Stimulated activated CD8-positive, alpha-beta memory T cell treated with anti-CD3 and anti-CD28 coated beads, Interleukin-7, amount 100 ng/mL, for 4 hours (primary cell): ENCODE data around the gene CASZ1.

ENCODE experiments used
- DNase-seq, 2 donors: peaks; one replicate each; pipeline ENCODE4 v3.0.0-alpha.2; 2020; ENCODE audit warnings: low read depth in 2 of 2

Gene CASZ1

DNA sequence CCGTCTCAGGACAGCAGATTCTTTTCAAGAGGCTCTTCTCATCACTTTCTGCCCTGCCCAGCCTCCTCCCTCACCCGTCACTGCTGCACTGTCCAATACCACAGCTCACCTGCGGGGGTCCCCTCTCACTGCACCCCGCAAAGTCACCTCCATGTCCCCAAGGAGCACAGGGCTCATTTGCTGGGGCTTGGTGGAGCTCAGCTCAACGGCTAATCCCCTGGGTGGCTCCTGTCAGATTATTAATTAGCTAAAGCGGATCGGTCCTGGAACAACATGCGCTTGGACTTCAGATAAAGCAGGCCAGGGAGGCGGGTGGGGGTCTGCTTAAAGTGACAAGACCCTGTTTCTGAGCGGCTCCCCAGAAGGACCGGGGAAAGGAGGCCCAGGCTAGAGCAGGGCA, 43.1 kb downstream of the CASZ1 start:
- no peak for DNase-seq

DNA sequence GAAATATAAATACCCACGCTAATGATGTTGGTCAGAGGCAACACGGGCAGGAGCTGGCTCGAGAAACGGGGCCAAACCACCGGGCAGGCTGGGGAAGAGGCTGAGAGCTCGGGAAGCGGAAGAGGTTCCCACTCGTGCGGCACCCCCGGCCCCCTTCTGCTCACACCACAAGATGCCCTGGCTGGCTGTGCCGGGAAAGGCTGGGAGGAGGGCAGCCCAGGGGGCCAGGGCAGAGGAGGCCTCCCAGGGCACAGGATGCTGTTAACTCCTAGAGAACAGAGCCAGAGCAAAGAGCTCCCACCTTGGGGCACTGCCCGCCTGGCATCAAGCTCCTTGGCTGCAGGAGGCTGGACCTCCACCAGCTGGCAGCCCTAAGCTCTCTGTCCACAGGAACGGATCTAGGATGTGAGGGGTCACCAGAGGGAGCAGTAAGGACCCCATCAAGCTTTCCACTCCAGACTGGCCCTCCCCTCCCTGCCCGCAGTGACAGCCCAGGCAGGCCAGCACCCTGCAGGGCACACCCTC, 44.8 kb downstream of the CASZ1 start:
- DNase-seq: no peak

GRCh38 chr1:10751160-10751559, 45.3 kb downstream of the CASZ1 start:
- no peak for DNase-seq

- no peak for DNase-seq
These were observed 50.5 kb downstream of the CASZ1 start for GRCh38 chr1:10745886-10746455.

GRCh38 chr1:10745383-10745782, 51.1 kb downstream of the CASZ1 start:
- no peak for DNase-seq

DNA sequence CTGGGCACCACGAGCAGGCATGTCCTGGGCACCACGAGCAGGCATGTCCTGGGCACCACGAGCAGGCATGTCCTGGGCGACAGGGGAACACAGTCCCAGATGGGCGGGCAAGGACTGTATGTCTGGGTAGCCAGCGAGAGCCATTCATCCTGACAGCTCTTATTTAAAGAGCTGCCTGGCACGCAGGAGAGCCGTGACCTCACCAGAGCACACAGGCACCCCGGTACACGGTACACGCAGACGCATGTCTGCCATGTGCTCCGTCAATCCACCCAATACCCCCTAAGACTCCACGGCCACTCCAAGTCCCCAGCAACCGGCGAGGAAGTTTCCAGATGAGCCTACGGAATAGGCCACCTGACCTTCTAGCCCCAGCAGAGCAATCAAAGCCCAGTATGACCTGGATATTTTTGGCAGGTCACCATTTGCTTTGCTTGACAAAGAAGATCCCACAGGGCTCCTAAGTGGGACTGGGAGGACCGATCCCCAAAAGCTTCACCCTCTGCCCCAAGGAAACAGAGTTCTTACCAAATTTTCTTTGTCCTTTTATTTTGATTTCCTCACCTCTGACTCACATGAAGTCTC, 51.7 kb downstream of the CASZ1 start:
- DNase-seq: no peak

DNA sequence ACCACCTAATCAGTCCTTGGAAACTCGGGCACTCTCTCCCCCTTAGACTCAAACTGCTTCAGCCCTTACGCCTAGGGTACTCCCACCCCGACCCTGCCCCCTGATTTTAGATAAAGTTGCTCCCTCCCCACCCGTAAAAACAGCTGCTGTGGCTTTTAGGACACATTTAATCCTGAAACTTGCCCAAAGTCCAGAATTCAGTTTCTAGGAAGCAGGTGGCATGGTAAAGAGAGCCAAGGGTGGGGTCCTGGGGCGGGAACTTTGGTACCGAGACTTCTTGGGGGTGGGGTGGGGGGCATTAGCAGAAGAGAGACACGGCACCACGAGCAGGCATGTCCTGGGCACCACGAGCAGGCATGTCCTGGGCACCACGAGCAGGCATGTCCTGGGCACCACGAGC, 52.4 kb downstream of the CASZ1 start:
- no peak for DNase-seq

DNA sequence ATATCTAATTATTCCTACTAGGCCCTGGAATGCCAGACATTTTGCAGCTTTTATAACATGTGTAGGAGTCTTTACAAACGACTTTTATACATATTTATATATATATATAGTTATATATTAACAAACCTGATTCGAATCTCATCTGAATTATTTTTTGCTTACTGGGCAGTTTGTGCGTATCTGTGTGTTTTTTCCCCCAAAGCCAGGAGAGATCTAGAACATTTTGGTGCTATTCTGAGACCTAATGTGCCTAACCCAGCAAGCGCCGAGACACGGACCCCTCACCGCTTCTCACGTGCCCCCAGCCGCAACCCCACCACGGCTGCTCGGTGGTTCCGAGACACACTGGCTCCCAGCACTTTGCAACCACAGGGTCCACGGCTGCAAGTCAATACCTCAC, 54.8 kb downstream of the CASZ1 start:
- no peak for DNase-seq

DNA sequence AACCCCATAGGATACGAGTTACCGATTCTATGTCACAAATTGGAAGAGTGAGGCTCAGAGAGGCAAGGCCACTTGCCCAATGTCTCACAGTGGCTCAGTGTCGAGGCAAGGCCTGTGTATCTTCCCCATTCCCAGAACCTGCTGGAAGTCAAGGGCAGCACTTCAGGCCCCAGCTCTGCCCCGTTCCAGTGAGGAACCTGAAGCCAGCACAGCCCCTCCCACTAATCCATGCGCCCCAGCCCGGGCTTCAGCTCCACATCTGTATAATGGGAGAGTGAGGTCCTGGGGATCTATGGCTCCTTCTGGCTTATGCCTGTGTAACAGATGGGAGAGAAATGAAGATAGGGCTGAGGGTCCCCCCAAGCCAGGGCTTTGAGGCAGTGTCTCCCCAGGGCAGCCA, 56.3 kb downstream of the CASZ1 start:
- no peak for DNase-seq

DNA sequence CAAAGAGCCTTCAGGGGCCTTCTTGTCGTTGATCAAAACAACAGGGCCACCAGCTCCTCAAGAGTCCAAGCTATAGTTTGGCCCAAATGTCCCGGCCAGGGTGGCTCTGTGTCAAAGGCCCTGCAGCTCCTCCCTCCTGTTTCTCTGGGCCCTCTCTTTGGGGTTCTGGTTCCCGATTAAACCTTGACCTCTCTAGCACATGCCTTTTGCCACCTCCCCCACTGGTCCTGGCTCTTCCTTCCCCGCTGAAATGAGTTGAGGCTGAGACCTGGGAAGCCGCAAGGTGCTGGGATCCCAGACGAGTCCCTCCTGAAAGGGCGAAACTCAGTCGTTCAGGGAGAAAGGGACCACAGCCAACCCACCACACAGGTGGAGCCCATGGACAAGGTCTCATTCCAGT, 56.9 kb downstream of the CASZ1 start:
- DNase-seq: no peak

DNA sequence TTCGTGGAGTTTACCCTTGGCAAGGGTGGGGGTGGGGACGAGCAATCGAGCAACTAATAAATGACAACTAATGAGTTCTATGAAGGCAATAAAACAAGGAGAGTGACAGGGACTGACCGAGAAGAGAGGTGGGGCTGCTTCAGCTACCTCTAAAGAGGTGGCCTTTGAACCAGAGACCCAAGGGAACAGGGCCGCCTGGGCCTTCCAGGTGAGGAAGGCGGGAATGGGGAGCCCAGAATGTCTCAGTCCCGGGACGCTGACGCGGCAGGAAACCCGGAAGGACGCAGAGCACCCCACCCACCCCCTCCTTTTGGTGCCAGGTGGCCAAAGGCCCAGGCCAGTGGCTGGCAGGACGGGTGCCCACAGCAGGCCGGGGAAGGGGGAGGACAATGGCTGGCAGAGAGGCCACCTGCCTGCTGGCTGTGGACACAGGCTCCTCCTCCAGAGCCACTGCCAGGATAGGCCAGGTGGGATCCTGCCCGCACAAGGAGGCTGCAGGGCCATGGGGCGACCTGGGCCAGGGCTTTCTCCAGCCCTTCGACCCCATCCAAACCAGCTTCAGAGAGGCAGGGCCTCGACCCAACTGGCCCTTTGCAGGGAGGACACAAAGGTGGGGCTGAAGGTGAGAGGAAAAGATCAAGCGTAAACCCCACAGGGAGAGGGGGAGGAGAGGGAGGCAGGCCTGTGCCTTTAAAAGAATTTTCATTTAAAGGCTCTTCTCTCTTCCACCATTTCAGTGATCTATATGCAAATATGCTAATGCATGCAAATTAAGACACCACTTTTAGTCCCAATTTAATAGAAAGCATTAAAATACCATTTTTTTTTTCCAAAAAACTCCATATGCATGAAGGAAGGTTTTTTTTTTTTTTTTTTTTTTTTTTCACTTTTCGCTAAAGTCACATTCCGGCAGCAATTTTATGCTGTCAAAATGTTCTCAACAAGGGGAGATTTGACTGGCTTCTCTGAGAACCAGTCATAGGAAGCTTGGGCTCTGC, 58.1 kb downstream of the CASZ1 start:
- no peak for DNase-seq

DNA sequence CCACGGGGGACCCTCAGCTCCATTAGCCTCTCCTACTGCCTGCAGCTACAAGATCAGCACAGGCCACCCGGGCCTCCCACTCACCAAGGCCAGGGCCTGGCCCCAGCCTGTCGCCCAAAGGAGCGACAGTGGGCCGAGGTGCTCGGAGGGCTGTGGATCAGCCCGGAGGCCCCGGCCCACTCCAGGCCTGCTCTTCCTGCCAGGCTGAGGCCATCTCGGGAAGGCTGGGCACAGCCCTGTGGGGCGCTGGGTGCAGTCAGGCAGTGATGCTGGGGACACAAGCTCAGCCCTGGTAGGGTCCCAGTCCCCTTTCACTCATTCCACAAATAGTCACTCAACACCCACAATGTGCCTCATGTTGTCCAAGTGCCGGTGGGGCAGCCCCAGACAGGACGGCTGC, 58.8 kb downstream of the CASZ1 start:
- DNase-seq: no peak

- no peak for DNase-seq
These were observed 59.5 kb downstream of the CASZ1 start for GRCh38 chr1:10736634-10737586.

GRCh38 chr1:10735563-10736305, 60.7 kb downstream of the CASZ1 start:
- DNase-seq: no peak

GRCh38 chr1:10734962-10735544, 61.4 kb downstream of the CASZ1 start:
- no peak for DNase-seq

DNA sequence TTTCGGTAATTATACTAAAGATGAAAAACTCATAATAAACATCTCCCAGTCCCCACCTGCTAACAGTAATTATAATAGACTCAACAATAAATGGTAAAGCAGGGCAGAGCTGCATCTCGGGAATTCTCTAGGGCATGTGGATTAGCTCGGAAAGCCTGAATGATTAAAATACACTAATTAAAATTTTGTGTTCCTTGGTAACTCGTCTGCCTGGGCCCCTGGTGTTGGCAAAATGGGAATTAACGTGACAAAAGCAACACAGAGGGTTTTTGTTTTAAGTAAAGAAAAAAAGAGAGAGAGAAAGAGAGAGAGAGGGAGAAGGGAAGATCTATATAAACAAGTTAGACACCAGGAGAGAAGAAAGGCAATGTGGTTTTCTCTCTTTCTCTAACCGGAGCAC, 62.1 kb downstream of the CASZ1 start:
- no peak for DNase-seq

- no peak for DNase-seq
These were observed 62.7 kb downstream of the CASZ1 start for GRCh38 chr1:10733474-10734366.

GRCh38 chr1:10730985-10731384, 65.5 kb downstream of the CASZ1 start:
- no peak for DNase-seq
